ENCODE results near the gene ACOT9.

Gene ACOT9

DNA sequence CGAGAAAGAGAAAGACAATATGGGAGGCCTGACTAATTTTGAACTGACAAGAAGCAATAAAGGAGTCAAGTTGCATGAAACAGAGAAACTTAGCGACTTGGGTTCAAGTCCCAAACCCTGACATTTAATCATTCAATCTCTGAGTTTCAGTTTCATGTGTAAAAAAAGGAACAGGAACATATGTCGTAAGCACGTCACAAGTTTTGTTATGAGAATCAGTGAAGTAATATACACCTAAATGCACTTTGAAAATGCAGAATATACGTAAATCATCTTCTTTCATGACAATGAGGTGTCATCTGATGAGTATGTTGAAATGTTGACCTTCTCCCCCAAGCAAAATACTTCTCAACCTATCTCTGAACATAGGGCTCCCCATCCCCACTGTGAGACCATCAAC, 10.4 kb downstream of the ACOT9 start:
- no peak for TF ChIP-seq CTCF (conservative IDR thresholded peaks at IDR 0.05; ENCODE audit: control insufficient read depth, insufficient read depth, low read depth, low read length)
- DNase-seq (ENCODE audit: low read depth), result no peak
- no peak overlapping the region for H3K4me3 ChIP-seq (ENCODE audit: control insufficient read depth, low read depth, low read length)

GRCh38 chrX:23731951-23732350, 11.1 kb downstream of the ACOT9 start:
- DNase-seq (ENCODE audit: low read depth), result no peak
- no peak overlapping the region for H3K4me3 ChIP-seq (ENCODE audit: control insufficient read depth, low read depth, low read length)
- TF ChIP-seq CTCF (conservative IDR thresholded peaks at IDR 0.05; ENCODE audit: control insufficient read depth, insufficient read depth, low read depth, low read length), result no peak

- DNase-seq (ENCODE audit: low read depth), result no peak
- H3K4me3 ChIP-seq (ENCODE audit: control insufficient read depth, low read depth, low read length), result no peak overlapping the region
- TF ChIP-seq CTCF (conservative IDR thresholded peaks at IDR 0.05; ENCODE audit: control insufficient read depth, insufficient read depth, low read depth, low read length), result no peak
Observed at GRCh38 chrX:23729214-23729613, 13.9 kb downstream of the ACOT9 start.

DNA sequence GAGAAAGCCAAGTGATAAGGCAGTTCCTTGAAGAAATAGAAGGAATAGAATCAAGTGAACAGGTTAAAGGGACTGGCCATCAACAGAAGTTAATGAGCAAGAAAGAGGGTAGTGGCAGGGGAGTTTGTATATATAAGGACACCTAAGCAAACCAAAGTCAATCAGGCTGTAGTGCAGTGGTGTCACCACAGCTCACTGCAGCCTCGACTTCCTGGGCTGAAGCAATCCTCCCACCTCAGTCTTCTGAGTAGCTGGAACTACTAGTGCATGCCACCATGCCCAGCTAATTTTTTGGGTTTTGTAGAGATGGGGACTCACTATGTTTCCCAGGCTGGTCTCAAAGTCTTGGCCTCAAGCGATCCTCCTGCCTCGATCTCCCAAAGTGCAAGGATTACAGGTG, 15.9 kb downstream of the ACOT9 start:
- no peak for DNase-seq (ENCODE audit: low read depth)
- H3K4me3 ChIP-seq (ENCODE audit: control insufficient read depth, low read depth, low read length), result no peak overlapping the region
- no peak for TF ChIP-seq CTCF (conservative IDR thresholded peaks at IDR 0.05; ENCODE audit: control insufficient read depth, insufficient read depth, low read depth, low read length)

DNA sequence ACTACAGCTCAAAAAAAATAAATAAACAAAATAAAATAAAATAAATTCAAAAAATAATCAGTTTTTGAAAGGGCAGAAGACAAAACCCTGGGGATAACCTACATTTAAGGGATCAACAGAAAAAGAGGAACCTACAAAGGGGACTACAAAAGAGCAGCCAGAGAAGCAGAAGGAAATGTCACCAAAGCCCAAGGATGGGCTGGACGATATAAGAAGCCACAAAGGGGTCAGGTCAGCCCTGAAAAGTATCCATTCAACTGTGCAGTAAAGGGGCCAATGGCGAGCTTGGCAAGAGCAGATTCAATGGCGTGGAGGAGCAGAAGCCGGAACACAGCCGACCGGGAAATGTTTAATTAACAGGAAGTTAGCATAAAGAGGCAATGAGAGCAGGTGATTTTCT, 16.9 kb downstream of the ACOT9 start:
- TF ChIP-seq CTCF (conservative IDR thresholded peaks at IDR 0.05; ENCODE audit: control insufficient read depth, insufficient read depth, low read depth, low read length), result no peak
- H3K4me3 ChIP-seq (ENCODE audit: control insufficient read depth, low read depth, low read length), result no peak overlapping the region
- DNase-seq (ENCODE audit: low read depth), result no peak

DNA sequence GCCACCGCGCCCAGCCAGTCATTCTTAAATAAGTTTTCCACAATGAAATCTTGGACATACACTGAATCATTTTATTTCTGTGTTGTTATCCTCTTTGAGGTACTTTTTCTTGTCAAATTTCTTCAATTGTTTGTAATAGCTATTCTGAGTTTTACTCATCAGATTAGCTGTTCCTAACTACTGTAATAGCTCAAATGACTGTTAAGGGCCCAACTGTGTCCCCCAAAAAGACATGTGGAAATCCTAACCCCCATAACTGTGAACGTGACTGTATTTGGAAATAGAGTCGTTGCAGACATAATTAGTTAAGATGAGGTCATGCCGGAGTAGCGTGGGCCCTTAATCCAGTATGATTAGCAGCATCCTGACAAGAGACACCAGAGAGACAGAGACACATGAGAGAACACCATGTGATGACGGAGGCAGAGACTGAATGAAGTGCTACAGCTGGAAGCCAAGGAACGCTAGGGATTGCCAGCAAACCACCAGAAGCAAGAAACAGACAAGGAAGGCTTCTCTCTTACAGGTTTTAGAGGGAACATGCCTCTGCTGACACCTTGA, 22.9 kb downstream of the ACOT9 start:
- no peak overlapping the region for H3K4me3 ChIP-seq (ENCODE audit: control insufficient read depth, low read depth, low read length)
- DNase-seq (ENCODE audit: low read depth), result no peak
- TF ChIP-seq CTCF (conservative IDR thresholded peaks at IDR 0.05; ENCODE audit: control insufficient read depth, insufficient read depth, low read depth, low read length), result no peak

DNA sequence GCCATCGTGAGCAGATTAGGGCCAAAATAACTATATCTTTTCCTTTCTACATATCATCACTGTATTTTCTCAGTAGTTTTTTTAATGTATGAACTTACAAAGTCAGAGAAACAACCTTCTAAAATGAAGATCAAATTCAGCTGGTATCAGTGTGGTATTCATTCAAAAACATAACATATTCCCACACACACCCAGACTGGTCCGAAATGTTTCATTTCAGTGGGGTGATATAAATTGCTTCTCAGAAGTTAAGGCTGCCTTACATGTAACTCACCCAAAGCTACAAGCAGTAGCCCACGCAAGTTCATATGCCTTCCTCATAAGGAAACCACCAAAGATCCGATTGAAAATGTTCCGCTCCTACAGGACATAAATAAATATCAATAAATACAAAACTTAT, 37.8 kb downstream of the ACOT9 start:
- no peak overlapping the region for H3K4me3 ChIP-seq (ENCODE audit: control insufficient read depth, low read depth, low read length)
- TF ChIP-seq CTCF (conservative IDR thresholded peaks at IDR 0.05; ENCODE audit: control insufficient read depth, insufficient read depth, low read depth, low read length), result no peak
- DNase-seq (ENCODE audit: low read depth), result no peak
